A549 (cell line): Measurements from ENCODE around the gene NCOR2. TPM values are rescaled to one million over a fixed set of nuclear protein-coding genes. Genes with fewer than 3 reads are reported as not detected.

Source experiments
- ATAC-seq, 2 experiments: fragments of 200-7000 bp in 1 of 2; fragments of >200 bp in 1 of 2; cut with Nextera tagmentation in 1 of 2; cut with Tn5 transposase in 1 of 2; 3 replicates each; pipeline versions ENCODE4 v1.8.0 to v1.9.1; 2018 to 2020; ENCODE audit warnings: mild to moderate bottlenecking in 1 of 2, moderate library complexity in 1 of 2
- CTCF ChIA-PET: fragments of 300-600 bp; sonication (Branson Sonifier 250); formaldehyde crosslinking; extraction: SDS; loops from one replicate; lab custom pipeline; 2021; ENCODE audit warnings: antibody characterized with exemption, inconsistent platforms; lab: Yijun Ruan, JAX
- POLR2A ChIA-PET: fragments of 350-600 bp; formaldehyde crosslinking; extraction: SDS; loops from one replicate; lab custom pipeline; 2021; ENCODE audit warnings: antibody characterized with exemption, inconsistent platforms; lab: Yijun Ruan, JAX
- DNase-seq, 2 experiments: peaks; one replicate each; pipeline versions ENCODE4 v3.0.0 to v3.0.0-alpha.2; 2011 to 2016; ENCODE audit warnings: low read depth in 1 of 2, low spot score in 1 of 2
- FAIRE-seq: peaks from 2 replicates; lab custom pipeline; 2011; peaks lifted over from hg19 to GRCh38; lab: Jason Lieb, UNC
- H3K27ac ChIP-seq, 2 experiments: fragments of >200 bp; sonication (Bioruptor Twin); formaldehyde crosslinking; 3 replicates each; pipeline ENCODE4 v1.5.1; 2016 to 2017
- H3K4me1 ChIP-seq: fragments of >200 bp; sonication (Bioruptor Twin); formaldehyde crosslinking; 3 replicates; pipeline ENCODE4 v1.6.1; 2016
- H3K4me2 ChIP-seq: fragments of >200 bp; sonication (Bioruptor Twin); formaldehyde crosslinking; 3 replicates; pipeline ENCODE4 v1.6.1; 2016
- H3K4me3 ChIP-seq: fragments of >200 bp; sonication (Bioruptor Twin); formaldehyde crosslinking; 3 replicates; pipeline ENCODE4 v1.5.1; 2016
- H3K9me3 ChIP-seq: fragments of >200 bp; sonication (Bioruptor Twin); formaldehyde crosslinking; 3 replicates; pipeline ENCODE4 v1.6.1; 2016
- BHLHE40 ChIP-seq: IDR thresholded peaks from 2 replicates; pipeline ENCODE4 v1.6.1; 2012; ENCODE audit warnings: low read depth, low read length, inconsistent platforms
- CBX2 ChIP-seq: fragments of 200-600 bp; sonication (generic); IDR thresholded peaks from 2 replicates; pipeline ENCODE4 v1.6.1; 2016; ENCODE audit warnings: low read depth, mild to moderate bottlenecking, borderline replicate concordance
- CEBPB ChIP-seq, 2 experiments: fragments of >200 bp in 1 of 2; sonication (Bioruptor Twin) in 1 of 2; formaldehyde crosslinking in 1 of 2; IDR thresholded peaks; 2 replicates each; pipeline ENCODE4 v1.6.1; 2012 to 2016
- EP300 ChIP-seq, 2 experiments: fragments of >200 bp; sonication (Bioruptor Twin); formaldehyde crosslinking; IDR thresholded peaks; 2 replicates in 1 of 2; 3 replicates in 1 of 2; pipeline ENCODE4 v1.6.1; 2016 to 2017
- HEYL ChIP-seq: fragments of 250-450 bp; sonication (Bioruptor Pico); IDR thresholded peaks from 2 replicates; pipeline ENCODE4 v1.8.0; 2021; ENCODE audit warnings: mild to moderate bottlenecking, moderate library complexity
- HOXA7 ChIP-seq: fragments of 250-450 bp; sonication (Bioruptor Pico); IDR thresholded peaks from 2 replicates; pipeline ENCODE4 v1.5.0; 2020; ENCODE audit warnings: mild to moderate bottlenecking, moderate library complexity
- HOXB5 ChIP-seq: fragments of 250-450 bp; sonication (Bioruptor Pico); IDR thresholded peaks from 2 replicates; pipeline ENCODE4 v1.5.0; 2020; ENCODE audit warnings: mild to moderate bottlenecking, moderate library complexity
- JUN ChIP-seq, 2 experiments: fragments of >200 bp; sonication (Bioruptor Twin); formaldehyde crosslinking; IDR thresholded peaks; 2 replicates in 1 of 2; 3 replicates in 1 of 2; pipeline ENCODE4 v1.6.1; 2016 to 2017
- KDM1A ChIP-seq: fragments of 200-600 bp; sonication (generic); IDR thresholded peaks from 2 replicates; pipeline ENCODE4 v1.6.1; 2016; ENCODE audit warnings: low read depth, mild to moderate bottlenecking
- KDM5A ChIP-seq: fragments of 200-600 bp; sonication (generic); IDR thresholded peaks from 2 replicates; pipeline ENCODE4 v1.6.1; 2016; ENCODE audit warnings: antibody characterized with exemption, mild to moderate bottlenecking
- MAFK ChIP-seq: fragments of 450-650 bp; IDR thresholded peaks from 2 replicates; pipeline ENCODE4 v1.6.1; 2014; ENCODE audit not compliant: partially characterized antibody
- NPAS2 ChIP-seq: fragments of 250-450 bp; sonication (Bioruptor Pico); IDR thresholded peaks from 2 replicates; pipeline ENCODE4 v1.8.0; 2022; ENCODE audit warnings: mild to moderate bottlenecking, moderate library complexity, borderline replicate concordance
- PHF8 ChIP-seq: fragments of 200-600 bp; sonication (generic); IDR thresholded peaks from 2 replicates; pipeline ENCODE4 v1.6.1; 2016; ENCODE audit warnings: low read depth, mild to moderate bottlenecking, antibody characterized with exemption, moderate library complexity, borderline replicate concordance
- TFCP2L1 ChIP-seq: fragments of 250-450 bp; sonication (Bioruptor Pico); IDR thresholded peaks from 2 replicates; pipeline ENCODE4 v1.5.0; 2021; ENCODE audit warnings: mild to moderate bottlenecking
- TP53 ChIP-seq: fragments of 250-450 bp; sonication (Bioruptor Pico); IDR thresholded peaks from 2 replicates; pipeline ENCODE4 v1.5.0; 2021; ENCODE audit warnings: mild to moderate bottlenecking, moderate library complexity
- ZC3H11A ChIP-seq: fragments of 450-650 bp; IDR thresholded peaks from 2 replicates; pipeline ENCODE4 v1.6.1; 2014; ENCODE audit warnings: antibody characterized with exemption, mild to moderate bottlenecking
- ZFP36 ChIP-seq: fragments of 450-650 bp; IDR thresholded peaks from 2 replicates; pipeline ENCODE4 v1.6.1; 2014; ENCODE audit warnings: borderline replicate concordance; ENCODE audit not compliant: partially characterized antibody
- ZNF302 ChIP-seq: fragments of 250-450 bp; sonication (Bioruptor Pico); IDR thresholded peaks from 2 replicates; pipeline ENCODE4 v1.9.0; 2021; ENCODE audit warnings: inconsistent platforms, mild to moderate bottlenecking, moderate library complexity
- ZSCAN20 ChIP-seq: fragments of 250-450 bp; sonication (Bioruptor Pico); IDR thresholded peaks from 2 replicates; pipeline ENCODE4 v1.8.0; 2022; ENCODE audit warnings: mild to moderate bottlenecking, moderate library complexity
- WGBS: methylation state at CpG from one replicate; pipeline ENCODE4 v1.1.6; 2017; ENCODE audit errors: missing lambda C conversion rate; 5-methylcytosine and 5-hydroxymethylcytosine counted together
- polyA plus RNA-seq, 4 experiments: library from polyadenylated mRNA; depleted of rRNA in 3 of 4; stranded (reverse); fragments of >200 nt; fragmentation: RNase III in 1 of 4; extraction: RNeasy Plus Mini Kit Qiagen cat#74134 plus additional on column Dnase treatment in 1 of 4; gene quantifications; 2 replicates in 3 of 4; 3 replicates in 1 of 4; pipeline ENCODE4 v1.2.3, GENCODE V29; 2011 to 2017
- TF ChIP-seq, protein P1 (sequence below): fragments of 250-450 bp; sonication (Bioruptor Pico); IDR thresholded peaks from 2 replicates; pipeline ENCODE4 v1.5.0; 2021; ENCODE audit warnings: mild to moderate bottlenecking, moderate library complexity, borderline replicate concordance
- TF ChIP-seq, protein P2 (sequence below): fragments of >200 bp; sonication (Bioruptor Twin); formaldehyde crosslinking; IDR thresholded peaks from 2 replicates; pipeline ENCODE4 v1.6.1; 2016
- TF ChIP-seq, protein P3 (sequence below): fragments of >200 bp; sonication (Bioruptor Twin); formaldehyde crosslinking; IDR thresholded peaks from 3 replicates; pipeline ENCODE4 v1.6.1; 2016
- TF ChIP-seq, protein P4 (sequence below): IDR thresholded peaks from 2 replicates; pipeline ENCODE4 v1.6.1; 2012

Gene NCOR2
- polyA plus RNA-seq, 2 of the 4 experiments (the other 2 are of a cell fraction), result 14.1 to 151 TPM

DNA sequence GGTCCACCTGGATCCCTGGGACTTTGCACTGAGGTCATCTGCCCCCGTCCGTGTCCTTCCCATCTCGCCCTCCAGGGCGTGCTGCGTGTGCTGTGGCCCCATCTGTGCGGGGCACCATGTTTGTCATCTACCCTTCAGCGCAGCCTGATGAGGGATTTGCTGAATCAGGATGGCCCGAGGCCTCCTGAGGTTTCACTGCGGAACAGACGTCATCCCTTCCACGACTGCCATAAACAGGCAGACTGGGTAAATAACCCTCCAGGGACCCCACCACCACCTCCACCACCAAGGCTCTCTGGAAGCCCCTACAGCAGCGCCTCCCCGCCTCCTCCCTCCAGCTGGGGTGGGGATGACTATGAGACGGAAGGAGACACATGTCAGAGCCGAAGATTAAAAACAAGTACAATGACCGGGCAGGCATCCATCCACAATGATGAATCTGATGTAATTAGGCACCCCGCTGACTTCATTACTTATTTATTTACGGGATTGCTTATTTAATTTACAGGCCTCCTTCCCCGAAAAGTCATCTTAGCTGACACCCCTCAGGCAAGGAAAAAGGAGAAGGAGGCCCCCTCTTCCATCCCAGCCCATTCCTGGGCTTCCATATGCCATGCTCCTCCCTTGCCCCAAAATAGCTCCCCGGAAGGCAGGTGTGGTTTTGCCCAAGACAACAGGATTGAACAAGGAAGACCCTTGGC is 39.4 kb downstream of the NCOR2 start:
- H3K9me3 ChIP-seq, result no peaks in the 10 kb centered on the region
- CTCF ChIA-PET, result interaction anchor here (1.2 to 1.5 kb wide), 2 partner anchors 17 to 26 kb away, joined by 3 to 4 read pairs; no protein-coding TSS in a partner anchor
- H3K4me1 ChIP-seq, result peaks cover 13% of the 10 kb centered on the region
- no peak overlapping the region for H3K4me3 ChIP-seq
- FAIRE-seq (no peak), DNase-seq (no peak), ATAC-seq (peak in 1 of 2 experiments; percentile 17; a peak in 3 of 6 replicates)
- H3K4me2 ChIP-seq, result no peak overlapping the region
- peak overlapping the region in 1 of 2 experiments; percentile 13; a peak in 1 of 6 replicates for H3K27ac ChIP-seq
- WGBS, result 93% methylated on average over 20 of the region's 20 CpGs
- POLR2A ChIA-PET, result no interaction called here
- TF ChIP-seq PHF8 (no peak), JUN (IDR thresholded peaks at IDR 0.05) (no peak), EP300 (IDR thresholded peaks at IDR 0.05) (no peak), KDM1A (no peak), ZSCAN20 (CRISPR knock-in tag) (no peak), HEYL (no peak), HOXB5 (CRISPR knock-in tag) (no peak), MAFK (no peak), BHLHE40 (no peak), TFCP2L1 (CRISPR knock-in tag) (no peak)
- TF ChIP-seq, protein P1, sequence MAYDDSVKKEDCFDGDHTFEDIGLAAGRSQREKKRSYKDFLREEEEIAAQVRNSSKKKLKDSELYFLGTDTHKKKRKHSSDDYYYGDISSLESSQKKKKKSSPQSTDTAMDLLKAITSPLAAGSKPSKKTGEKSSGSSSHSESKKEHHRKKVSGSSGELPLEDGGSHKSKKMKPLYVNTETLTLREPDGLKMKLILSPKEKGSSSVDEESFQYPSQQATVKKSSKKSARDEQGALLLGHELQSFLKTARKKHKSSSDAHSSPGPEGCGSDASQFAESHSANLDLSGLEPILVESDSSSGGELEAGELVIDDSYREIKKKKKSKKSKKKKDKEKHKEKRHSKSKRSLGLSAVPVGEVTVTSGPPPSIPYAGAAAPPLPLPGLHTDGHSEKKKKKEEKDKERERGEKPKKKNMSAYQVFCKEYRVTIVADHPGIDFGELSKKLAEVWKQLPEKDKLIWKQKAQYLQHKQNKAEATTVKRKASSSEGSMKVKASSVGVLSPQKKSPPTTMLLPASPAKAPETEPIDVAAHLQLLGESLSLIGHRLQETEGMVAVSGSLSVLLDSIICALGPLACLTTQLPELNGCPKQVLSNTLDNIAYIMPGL (CRISPR knock-in tag), result no peak
- TF ChIP-seq, protein P2, sequence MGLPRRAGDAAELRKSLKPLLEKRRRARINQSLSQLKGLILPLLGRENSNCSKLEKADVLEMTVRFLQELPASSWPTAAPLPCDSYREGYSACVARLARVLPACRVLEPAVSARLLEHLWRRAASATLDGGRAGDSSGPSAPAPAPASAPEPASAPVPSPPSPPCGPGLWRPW, result no peak

DNA sequence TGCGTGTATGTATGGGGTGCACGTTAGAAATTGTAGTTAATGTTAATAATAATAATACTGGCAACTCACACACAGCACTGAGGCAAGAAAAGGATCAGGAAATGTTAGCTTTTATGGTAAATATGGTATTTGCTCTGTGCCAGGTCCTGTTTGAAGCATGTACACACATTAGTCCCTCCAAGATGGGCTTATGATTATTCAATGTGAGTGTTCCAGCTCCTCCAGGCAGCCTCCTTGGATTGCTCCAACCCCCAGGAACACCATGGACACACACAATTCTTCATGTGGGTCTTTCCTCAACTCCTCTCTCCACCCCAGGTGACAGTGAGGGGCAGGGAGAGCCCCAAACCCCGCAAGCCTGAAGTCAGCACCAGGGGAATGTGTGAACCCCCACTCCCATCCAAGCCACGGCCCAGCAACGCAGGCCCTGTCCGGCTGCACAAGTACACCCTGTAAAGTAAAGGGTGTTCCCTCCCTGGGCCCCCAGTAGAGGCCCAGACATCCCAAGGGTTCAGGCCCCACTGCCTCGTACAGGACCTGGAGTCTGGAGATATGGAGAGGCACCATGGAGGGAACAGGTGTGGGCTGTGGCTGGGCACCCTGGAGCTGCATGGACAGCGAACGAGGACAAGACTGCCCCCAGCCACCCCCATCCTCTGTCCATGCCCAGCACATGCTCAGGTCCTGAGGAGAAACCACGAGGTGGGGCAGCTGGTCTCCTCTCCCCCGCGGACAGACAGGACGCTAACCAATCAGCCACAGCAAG is 41.3 kb downstream of the NCOR2 start:
- no peaks in the 10 kb centered on the region for H3K9me3 ChIP-seq
- ChIA-PET POLR2A (no interaction called here), CTCF (no interaction called here)
- no peak for FAIRE-seq
- TF ChIP-seq ZC3H11A, result no peak
- TF ChIP-seq ZFP36, result peak; percentile 79
- TF ChIP-seq, all 56 proteins: peak for 1
- no peak overlapping the region for H3K27ac ChIP-seq
- ATAC-seq (0 out of 6 replicates have a peak, but pooled peaks of 1 of the 2 experiments have one; percentile 14), DNase-seq (no peak)
- no peak overlapping the region for H3K4me2 ChIP-seq
- 88% methylated on average over 9 of the region's 13 CpGs for WGBS
- peaks cover 13% of the 10 kb centered on the region for H3K4me1 ChIP-seq
- H3K4me3 ChIP-seq, result no peak overlapping the region

DNA sequence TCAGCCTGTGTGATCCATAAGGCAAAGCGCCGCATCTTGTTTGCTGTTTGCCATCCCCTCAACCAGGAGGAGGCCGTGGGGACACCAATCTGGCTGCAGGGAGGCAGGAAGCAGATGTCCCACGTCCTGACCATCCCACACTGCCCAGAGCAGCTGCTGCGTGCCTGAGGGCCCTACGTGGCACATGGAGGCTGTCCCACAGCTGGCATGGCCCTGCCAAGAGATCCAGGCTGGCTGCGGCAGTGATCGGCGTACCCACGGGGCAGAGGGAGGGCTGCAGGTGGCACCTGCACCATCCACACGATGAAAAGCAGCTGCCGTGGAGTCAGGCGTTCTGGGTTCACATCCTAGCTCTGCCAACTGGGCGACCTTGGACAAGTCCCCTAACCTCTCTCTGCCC is 42.0 kb downstream of the NCOR2 start:
- H3K4me3 ChIP-seq, result no peak overlapping the region
- WGBS, result 90% methylated on average over 14 of the region's 14 CpGs
- no peak for ATAC-seq
- no peaks in the 10 kb centered on the region for H3K9me3 ChIP-seq
- no peak for FAIRE-seq
- no peak for DNase-seq
- no peak overlapping the region for H3K4me2 ChIP-seq
- H3K27ac ChIP-seq, result no peak overlapping the region
- ChIA-PET CTCF (interaction anchor here (1.5 kb wide), 1 partner anchor 239 kb away, joined by 3 read pairs; no protein-coding TSS in a partner anchor), POLR2A (no interaction called here)
- TF ChIP-seq HOXA7 (CRISPR knock-in tag) (no peak), MAFK (no peak), CEBPB (IDR thresholded peaks at IDR 0.05) (no peak), TP53 (CRISPR knock-in tag) (no peak), JUN (IDR thresholded peaks at IDR 0.05) (no peak), NPAS2 (CRISPR knock-in tag) (no peak), ZNF302 (CRISPR knock-in tag) (no peak), CBX2 (no peak), KDM5A (no peak), BHLHE40 (no peak)
- TF ChIP-seq, protein P3, sequence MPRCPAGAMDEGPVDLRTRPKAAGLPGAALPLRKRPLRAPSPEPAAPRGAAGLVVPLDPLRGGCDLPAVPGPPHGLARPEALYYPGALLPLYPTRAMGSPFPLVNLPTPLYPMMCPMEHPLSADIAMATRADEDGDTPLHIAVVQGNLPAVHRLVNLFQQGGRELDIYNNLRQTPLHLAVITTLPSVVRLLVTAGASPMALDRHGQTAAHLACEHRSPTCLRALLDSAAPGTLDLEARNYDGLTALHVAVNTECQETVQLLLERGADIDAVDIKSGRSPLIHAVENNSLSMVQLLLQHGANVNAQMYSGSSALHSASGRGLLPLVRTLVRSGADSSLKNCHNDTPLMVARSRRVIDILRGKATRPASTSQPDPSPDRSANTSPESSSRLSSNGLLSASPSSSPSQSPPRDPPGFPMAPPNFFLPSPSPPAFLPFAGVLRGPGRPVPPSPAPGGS, result no peak
- TF ChIP-seq, protein P4, sequence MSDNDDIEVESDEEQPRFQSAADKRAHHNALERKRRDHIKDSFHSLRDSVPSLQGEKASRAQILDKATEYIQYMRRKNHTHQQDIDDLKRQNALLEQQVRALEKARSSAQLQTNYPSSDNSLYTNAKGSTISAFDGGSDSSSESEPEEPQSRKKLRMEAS, result no peak
- H3K4me1 ChIP-seq, result peaks cover 18% of the 10 kb centered on the region
